NCI-H1105 treated with DMSO at 0.1 percent for 48 hours (cell line): ENCODE measurements around the gene SPTBN4.

ENCODE experiments used
- DNase-seq: peaks from one replicate; lab custom pipeline; 2025; lab: John Stamatoyannopoulos, UW

Gene SPTBN4

GRCh38 chr19:40604647-40605215 is 137.9 kb downstream of the SPTBN4 start:
- DNase-seq, result no peak

GRCh38 chr19:40605216-40605971 is 138.6 kb downstream of the SPTBN4 start:
- DNase-seq, result peak; percentile 36

DNA sequence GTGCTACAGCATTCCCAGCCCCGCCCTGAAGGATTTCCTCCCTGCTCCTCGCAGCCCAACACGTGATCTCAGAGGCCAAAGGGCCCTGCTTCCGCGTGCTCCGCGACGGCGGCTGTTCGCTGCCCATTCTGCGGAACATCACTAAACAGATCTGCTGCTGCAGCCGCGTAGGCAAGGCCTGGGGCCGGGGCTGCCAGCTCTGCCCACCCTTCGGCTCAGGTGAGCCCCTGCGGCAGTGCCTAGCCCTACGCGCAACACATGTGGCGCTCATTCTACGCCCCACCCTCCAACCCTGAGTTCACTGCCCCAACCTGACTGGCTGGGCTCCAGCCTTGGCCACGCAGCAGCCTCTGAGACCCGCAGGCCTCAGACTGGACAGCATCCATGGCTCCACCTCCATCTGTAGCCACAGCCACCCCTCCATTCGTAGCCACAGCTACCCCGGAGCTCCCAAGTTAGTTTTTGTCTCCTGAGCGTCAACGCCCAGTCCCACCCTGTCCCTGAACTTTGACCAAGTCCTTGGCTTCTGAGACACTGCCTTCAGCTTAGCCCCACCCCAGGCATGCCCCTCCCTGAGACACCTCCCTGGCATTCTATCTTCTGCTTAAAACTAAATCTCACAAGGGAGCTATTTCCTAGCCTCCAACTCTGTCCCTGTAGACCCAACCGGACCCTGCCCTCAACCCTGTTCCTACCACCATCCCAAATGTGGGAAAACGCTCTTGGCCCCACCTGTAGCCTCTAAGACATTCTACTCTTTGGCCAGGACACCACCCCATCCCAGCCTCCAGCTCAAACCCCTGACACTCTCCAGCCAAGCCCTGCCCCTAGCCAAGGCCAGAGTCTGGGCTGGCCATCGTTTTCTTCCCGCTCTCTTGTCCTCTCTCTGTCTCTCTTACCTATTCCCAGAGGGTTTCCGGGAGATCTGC is 140.8 kb downstream of the SPTBN4 start:
- DNase-seq, result no peak

DNA sequence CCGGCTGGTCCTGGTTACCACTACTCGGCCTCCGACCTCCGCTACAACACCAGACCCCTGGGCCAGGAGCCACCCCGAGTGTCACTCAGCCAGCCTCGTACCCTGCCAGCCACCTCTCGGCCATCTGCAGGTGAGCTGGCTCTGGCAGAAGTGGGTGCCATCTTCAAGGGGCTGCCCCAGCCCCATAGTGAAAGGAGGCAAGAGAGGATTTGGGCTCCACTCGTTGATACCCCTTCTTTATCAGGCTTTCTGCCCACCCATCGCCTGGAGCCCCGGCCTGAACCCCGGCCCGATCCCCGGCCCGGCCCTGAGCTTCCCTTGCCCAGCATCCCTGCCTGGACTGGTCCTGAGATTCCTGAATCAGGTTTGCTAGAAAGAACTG is 141.4 kb downstream of the SPTBN4 start:
- no peak for DNase-seq

- DNase-seq, result no peak
Observed at GRCh38 chr19:40608957-40609356, 142.2 kb downstream of the SPTBN4 start.

DNA sequence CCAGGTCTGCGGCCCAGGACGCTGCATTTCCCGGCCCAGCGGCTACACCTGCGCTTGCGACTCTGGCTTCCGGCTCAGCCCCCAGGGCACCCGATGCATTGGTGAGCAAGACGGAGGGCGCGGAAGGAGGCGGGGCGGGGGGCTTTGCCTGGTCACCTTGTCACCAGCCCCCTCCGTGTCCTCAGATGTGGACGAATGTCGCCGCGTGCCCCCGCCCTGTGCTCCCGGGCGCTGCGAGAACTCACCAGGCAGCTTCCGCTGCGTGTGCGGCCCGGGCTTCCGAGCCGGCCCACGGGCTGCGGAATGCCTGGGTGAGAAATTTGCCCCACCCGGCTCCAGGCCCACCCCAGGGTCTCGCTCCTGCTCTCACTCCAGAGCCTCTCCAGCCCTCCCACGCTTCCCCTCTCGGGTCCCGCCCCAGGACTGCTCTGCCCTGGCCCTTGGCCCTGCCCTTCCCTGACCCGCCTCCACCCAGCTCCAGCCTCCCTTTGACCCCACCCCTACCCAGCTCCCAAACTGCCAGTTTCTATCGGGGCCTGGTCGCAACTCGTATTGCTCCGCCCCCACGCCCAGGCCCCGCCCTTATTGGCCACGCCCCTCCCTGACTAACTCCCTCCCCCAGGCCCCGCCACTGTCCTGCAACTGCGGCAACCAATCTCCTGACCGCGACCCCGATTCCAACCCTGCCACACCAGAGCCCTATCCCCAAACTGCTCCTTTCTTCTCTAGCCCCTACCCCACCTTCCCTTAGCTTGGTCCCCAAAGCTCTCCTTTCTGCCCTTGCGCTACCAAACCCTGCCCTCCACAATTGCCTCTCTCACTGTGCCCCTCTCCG is 143.0 kb downstream of the SPTBN4 start:
- peak; percentile 58 for DNase-seq

DNA sequence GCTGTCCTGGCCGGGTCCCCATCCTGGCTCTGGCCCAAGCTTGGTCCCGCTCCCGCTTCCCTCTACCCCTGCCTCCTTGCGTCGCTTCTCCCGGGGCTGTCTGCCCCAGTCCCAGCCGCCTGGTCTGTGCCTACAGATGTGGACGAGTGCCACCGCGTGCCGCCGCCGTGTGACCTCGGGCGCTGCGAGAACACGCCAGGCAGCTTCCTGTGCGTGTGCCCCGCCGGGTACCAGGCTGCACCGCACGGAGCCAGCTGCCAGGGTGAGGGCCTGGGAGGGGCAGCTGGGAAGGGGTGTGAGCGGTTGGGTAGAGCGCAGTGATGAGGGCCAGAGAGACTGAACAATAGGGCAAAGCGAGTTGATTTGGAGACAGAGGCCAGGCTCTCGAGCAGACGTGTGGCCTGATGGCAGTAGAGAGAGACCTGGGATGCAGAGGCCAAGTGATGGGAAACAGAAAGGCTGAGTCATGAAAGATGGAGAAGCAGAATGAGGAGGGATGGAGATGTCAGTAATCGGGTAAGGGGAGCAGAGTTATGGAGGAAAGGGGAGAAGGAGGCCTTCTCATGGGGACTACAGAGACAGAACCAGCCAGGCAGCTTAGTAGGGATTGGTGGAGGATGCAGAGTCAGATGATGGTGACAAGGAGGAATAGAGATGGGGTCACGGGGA is 143.7 kb downstream of the SPTBN4 start:
- peak; percentile 13 for DNase-seq

DNA sequence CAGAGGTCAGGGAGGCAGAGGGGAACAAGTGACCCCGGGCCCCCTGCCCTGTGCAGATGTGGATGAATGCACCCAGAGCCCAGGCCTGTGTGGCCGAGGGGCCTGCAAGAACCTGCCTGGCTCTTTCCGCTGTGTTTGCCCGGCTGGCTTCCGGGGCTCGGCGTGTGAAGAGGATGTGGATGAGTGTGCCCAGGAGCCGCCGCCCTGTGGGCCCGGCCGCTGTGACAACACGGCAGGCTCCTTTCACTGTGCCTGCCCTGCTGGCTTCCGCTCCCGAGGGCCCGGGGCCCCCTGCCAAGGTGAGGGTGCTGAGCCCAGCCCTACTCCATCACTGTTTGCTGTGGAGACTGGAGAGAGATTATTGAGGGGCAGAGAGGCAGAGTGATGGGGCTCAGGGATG is 144.3 kb downstream of the SPTBN4 start:
- DNase-seq, result no peak

DNA sequence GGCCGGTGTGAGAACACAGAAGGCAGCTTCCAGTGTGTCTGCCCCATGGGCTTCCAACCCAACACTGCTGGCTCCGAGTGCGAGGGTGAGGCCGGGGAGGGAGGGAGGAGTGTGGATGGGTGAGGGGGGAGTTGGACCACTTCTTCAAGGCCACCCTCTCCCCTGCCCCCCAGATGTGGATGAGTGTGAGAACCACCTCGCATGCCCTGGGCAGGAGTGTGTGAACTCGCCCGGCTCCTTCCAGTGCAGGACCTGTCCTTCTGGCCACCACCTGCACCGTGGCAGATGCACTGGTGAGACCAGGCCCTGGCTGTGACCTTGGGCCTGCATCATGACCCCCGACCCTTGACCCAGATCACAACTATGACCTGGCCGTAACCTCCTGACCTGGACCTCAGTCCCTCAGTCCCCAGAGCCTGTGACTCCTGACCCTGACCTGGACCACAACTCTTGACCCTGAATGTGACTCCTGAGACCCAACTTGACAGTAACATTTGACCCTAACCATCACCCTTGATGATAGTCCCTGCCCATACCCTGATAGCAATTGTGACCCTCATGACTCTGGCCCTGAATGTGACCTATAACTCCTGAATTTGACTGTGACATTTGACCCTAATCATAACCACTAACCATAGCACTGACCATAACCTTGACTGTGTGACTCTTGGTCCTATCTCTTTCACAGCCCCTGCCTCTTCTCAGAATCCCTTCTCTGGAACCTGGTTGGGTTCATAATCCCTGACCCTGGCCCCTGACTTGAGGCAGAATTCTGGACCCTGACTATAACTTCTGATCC is 145.3 kb downstream of the SPTBN4 start:
- no peak for DNase-seq

GRCh38 chr19:40612831-40613689 is 146.3 kb downstream of the SPTBN4 start:
- DNase-seq, result peak; percentile 80

DNA sequence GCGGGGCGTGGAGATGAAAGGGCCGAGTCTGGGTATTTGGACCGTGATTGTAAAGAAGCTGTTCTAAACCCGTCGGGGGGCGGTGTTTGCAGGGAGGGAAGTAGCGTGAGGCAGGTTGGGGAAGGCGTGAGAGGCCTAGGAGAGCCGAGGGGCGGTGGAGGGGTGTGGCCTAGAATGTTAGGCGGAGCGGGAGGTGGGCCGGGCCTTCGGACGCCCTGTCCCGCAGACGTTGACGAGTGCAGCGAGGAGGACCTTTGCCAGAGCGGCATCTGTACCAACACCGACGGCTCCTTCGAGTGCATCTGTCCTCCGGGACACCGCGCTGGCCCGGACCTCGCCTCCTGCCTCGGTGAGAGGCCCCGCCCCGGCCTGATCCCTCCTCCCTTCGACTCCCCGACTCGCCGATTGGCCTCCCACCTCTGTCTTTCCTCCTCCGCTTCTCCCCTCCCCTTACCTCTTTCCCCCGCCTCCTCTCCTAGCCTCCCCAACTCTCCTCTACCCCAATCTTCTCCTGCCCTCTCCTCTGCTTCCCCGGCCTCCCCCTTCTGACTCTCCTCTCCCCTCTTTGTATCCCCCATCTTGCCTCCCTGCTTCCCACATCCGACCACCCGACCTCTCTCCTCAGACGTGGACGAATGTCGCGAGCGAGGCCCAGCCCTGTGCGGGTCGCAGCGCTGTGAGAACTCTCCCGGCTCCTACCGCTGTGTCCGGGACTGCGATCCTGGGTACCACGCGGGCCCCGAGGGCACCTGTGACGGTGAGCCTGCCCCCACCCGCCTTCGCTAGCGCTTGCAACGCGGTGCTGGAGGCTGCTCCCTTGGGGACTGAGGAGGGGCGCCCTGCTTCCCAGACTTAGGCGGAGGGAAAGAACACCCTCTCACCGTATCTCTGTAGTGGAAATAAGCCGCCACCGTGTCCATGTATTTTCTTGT is 147.2 kb downstream of the SPTBN4 start:
- DNase-seq, result peak; percentile 87

GRCh38 chr19:40614622-40615411 is 148.0 kb downstream of the SPTBN4 start:
- DNase-seq, result peak; percentile 69

DNA sequence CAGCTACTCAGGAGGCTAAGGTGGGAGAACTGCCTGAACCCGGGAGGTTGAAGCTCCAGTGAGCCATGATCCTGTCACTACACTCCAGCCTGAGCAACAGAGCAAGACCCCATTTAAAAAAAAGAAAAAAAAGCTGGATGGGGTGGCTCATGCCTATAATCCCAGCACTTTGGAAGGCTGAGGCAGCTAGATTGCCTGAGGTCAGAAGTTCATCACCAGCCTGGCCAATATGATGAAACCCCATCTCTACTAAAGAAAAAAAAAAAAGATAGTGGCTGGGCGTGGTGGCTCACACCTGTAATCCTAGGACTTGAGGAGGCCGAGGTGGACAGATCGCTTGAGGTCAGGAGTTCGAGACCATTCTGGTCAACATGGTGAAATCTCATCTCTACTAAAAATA is 149.4 kb downstream of the SPTBN4 start:
- no peak for DNase-seq

DNA sequence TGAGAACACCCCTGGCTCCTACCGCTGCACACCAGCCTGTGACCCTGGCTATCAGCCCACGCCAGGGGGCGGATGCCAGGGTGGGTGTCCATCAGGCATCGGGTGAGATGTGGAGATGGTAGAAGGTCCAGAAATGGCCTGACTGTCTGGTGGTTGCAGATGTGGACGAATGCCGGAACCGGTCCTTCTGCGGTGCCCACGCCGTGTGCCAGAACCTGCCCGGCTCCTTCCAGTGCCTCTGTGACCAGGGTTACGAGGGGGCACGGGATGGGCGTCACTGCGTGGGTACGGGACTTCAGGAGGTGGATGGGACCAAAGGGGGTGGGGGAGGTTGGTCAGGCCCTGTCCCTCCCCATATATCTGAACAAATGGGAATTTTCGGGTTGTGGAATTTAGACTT is 150.1 kb downstream of the SPTBN4 start:
- no peak for DNase-seq

DNA sequence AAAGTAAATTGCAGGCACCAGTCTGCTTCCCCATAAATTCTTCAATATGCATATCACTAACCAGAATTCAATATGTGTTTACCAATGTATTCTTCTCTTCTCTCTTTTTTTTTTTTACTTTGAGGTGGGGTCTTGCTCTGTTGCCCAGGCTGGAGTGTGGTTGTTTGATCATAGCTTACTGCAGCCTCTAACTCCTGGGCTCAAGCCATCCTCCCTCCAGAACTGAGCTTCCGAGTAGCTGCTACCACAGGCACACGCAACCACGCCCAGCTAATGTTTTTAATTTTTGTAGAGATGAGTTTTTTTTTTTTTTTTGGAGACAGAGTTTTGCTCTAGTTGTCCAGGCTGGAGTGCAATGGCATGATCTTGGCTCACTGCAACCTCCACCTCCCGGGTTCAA is 151.2 kb downstream of the SPTBN4 start:
- no peak for DNase-seq

DNA sequence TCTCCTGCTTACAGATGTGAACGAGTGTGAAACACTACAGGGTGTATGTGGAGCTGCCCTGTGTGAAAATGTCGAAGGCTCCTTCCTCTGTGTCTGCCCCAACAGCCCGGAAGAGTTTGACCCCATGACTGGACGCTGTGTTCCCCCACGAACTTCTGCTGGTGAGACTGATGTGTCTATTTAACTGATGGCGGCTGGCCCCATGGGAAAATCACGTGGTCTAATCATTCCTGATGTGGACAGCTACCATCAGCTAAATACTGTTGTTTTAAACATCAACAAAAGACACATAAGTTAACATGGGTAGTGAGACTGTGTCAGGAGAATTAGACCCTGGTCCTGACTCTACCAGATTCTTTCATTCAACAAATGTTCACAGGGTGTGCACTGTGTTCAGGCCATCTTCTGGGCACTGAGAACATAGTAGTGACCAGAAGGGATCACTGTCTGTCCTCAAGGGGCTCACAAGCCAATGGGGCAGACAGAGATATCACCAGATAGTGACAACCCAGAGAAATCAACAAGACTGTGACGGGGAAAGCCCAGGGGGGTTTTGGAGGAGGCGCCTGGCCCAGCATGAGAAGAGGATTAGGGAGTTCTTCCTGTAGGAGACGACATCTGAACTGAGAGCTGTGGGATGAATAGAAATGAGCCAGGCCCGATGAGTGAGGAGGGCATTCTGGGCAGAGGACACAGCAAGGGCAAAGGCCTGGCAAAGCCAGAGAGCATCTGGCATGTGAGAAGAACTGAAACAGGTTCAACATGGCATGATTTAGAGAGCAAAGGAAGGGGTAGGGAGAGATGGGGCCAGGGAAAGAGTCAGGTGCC is 152.7 kb downstream of the SPTBN4 start:
- no peak for DNase-seq

GRCh38 chr19:40620161-40620485 is 153.3 kb downstream of the SPTBN4 start:
- DNase-seq, result no peak
